ENCODE results near the gene ATF6B.
"Not testable (repeated sequence)": the region's sequence is repeated elsewhere in the genome, so short reads cannot be mapped to it uniquely, and the experiment has no call there.

ATF6B gene

GRCh38 chr6:32153564-32154513, 25.8 kb upstream of the ATF6B start, which contains the start of gene PPT2:
PPT2 (plus strand) TSS chr6:32154141; CDS start chr6:32154595, 454 bp downstream.
- DNase-seq = no peak

- no peak for DNase-seq
Measured at GRCh38 chr6:32152769-32153563, 24.9 kb upstream of the ATF6B start.

GRCh38 chr6:32151863-32152768, 24.1 kb upstream of the ATF6B start, which contains the start of gene PRRT1:
PRRT1 (minus strand) TSS chr6:32151939; CDS start chr6:32151827, 112 bp downstream.
- no peak for DNase-seq

GRCh38 chr6:32151181-32151862, 23.3 kb upstream of the ATF6B start:
- no peak for DNase-seq

GRCh38 chr6:32149932-32150870, 22.2 kb upstream of the ATF6B start:
- DNase-seq = no peak

GRCh38 chr6:32149092-32149755, 21.2 kb upstream of the ATF6B start:
- no peak for DNase-seq

- DNase-seq = no peak
Measured at GRCh38 chr6:32148289-32149091, 20.4 kb upstream of the ATF6B start.

GRCh38 chr6:32147401-32148132, 19.5 kb upstream of the ATF6B start:
- DNase-seq = no peak

- no peak for DNase-seq
Measured at GRCh38 chr6:32146687-32147086, 18.6 kb upstream of the ATF6B start.

- no peak for DNase-seq
Measured at GRCh38 chr6:32146287-32146686, 18.2 kb upstream of the ATF6B start.

GRCh38 chr6:32144238-32144637, 16.2 kb upstream of the ATF6B start:
- not testable (repeated sequence) for DNase-seq

- DNase-seq = no peak
Measured at GRCh38 chr6:32140420-32141046, 12.5 kb upstream of the ATF6B start.

- no peak for DNase-seq
Measured at GRCh38 chr6:32139590-32139989, 11.5 kb upstream of the ATF6B start.

GRCh38 chr6:32137454-32137853, 9.4 kb upstream of the ATF6B start:
- no peak for DNase-seq

- no peak for DNase-seq
Measured at GRCh38 chr6:32133786-32134185, 5.7 kb upstream of the ATF6B start.

- DNase-seq = no peak
Measured at GRCh38 chr6:32132110-32132509, 4.1 kb upstream of the ATF6B start.

- DNase-seq = no peak
Measured at GRCh38 chr6:32131439-32131948, 3.4 kb upstream of the ATF6B start.

All from MV-4-11 (cell line).